Liver (tissue), 9 donors: ENCODE data around the gene FZD10. TPM values are rescaled to one million over a fixed set of nuclear protein-coding genes. Genes with fewer than 3 reads are reported as not detected.

Experiments used
- DNase-seq: peaks from one replicate; pipeline ENCODE4 v3.0.0-alpha.2; 2017; ENCODE audit warnings: low spot score
- H3K27ac ChIP-seq, 2 donors: one replicate each; pipeline ENCODE4 v1.7.0; 2013; ENCODE audit warnings: inconsistent platforms in 2 of 2, low read length in 2 of 2, control low read depth in 1 of 2, low read depth in 1 of 2, mild to moderate bottlenecking in 1 of 2
- H3K27me3 ChIP-seq, 4 donors: one replicate each; pipeline versions ENCODE4 v1.6.1 to v1.7.0; 2013; ENCODE audit warnings: low read length in 3 of 4, inconsistent platforms in 1 of 4, mild to moderate bottlenecking in 1 of 4, moderate library complexity in 1 of 4; ENCODE audit not compliant: control insufficient read depth in 4 of 4, insufficient read depth in 4 of 4
- H3K36me3 ChIP-seq, 4 donors: one replicate each; pipeline versions ENCODE4 v1.6.1 to v1.7.0; 2013; ENCODE audit warnings: low read length in 3 of 4, mild to moderate bottlenecking in 3 of 4, low read depth in 1 of 4, moderate library complexity in 1 of 4; ENCODE audit not compliant: control insufficient read depth in 4 of 4, insufficient read depth in 3 of 4
- H3K4me1 ChIP-seq, 4 donors: one replicate each; pipeline versions ENCODE4 v1.6.1 to v1.7.0; 2013; ENCODE audit warnings: low read length in 3 of 4, mild to moderate bottlenecking in 3 of 4, moderate library complexity in 1 of 4; ENCODE audit not compliant: control insufficient read depth in 4 of 4, insufficient read depth in 4 of 4
- H3K4me3 ChIP-seq, 3 donors: one replicate each; pipeline versions ENCODE4 v1.6.1 to v1.7.0; 2013; ENCODE audit warnings: low read length in 3 of 3, control low read depth in 1 of 3, low read depth in 1 of 3, mild to moderate bottlenecking in 1 of 3
- H3K9ac ChIP-seq, 2 donors: one replicate each; pipeline ENCODE4 v1.7.0; 2013; ENCODE audit warnings: low read length in 2 of 2, mild to moderate bottlenecking in 2 of 2, moderate library complexity in 2 of 2, control low read depth in 1 of 2, low read depth in 1 of 2
- H3K9me3 ChIP-seq, 4 donors: one replicate each; pipeline versions ENCODE4 v1.6.1 to v1.7.0; 2013; ENCODE audit warnings: low read length in 3 of 4; ENCODE audit not compliant: control insufficient read depth in 4 of 4
- CTCF ChIP-seq: fragments of 150-350 bp; IDR thresholded peaks from 2 replicates; pipeline ENCODE4 v1.5.1; 2017; ENCODE audit warnings: improper control_type of control experiment, low read depth, low read length; ENCODE audit not compliant: missing input control
- EGR1 ChIP-seq, 2 donors: IDR thresholded peaks; 2 replicates each; pipeline ENCODE4 v1.6.1; 2016 to 2018; ENCODE audit warnings: antibody characterized with exemption in 2 of 2, low read depth in 2 of 2
- FOXA1 ChIP-seq: IDR thresholded peaks from 2 replicates; pipeline ENCODE4 v1.6.1; 2016; ENCODE audit warnings: antibody characterized with exemption
- FOXA2 ChIP-seq: IDR thresholded peaks from 2 replicates; pipeline ENCODE4 v1.6.1; 2016; ENCODE audit warnings: antibody characterized with exemption
- GABPA ChIP-seq, 2 donors: IDR thresholded peaks in 1 of 2; conservative IDR thresholded peaks in 1 of 2; 2 replicates each; pipeline ENCODE4 v1.6.1; 2016; ENCODE audit warnings: antibody characterized with exemption in 2 of 2, mild to moderate bottlenecking in 1 of 2, moderate library complexity in 1 of 2
- HNF4A ChIP-seq, 2 donors: conservative IDR thresholded peaks; 2 replicates each; pipeline ENCODE4 v1.6.1; 2016; ENCODE audit warnings: antibody characterized with exemption in 2 of 2, mild to moderate bottlenecking in 2 of 2
- HNF4G ChIP-seq: IDR thresholded peaks from 2 replicates; pipeline ENCODE4 v1.6.1; 2016; ENCODE audit warnings: antibody characterized with exemption
- JUND ChIP-seq, 2 donors: IDR thresholded peaks; 2 replicates each; pipeline ENCODE4 v1.6.1; 2016; ENCODE audit warnings: antibody characterized with exemption in 2 of 2
- MAX ChIP-seq: IDR thresholded peaks from 2 replicates; pipeline ENCODE4 v1.6.1; 2016; ENCODE audit warnings: antibody characterized with exemption
- NR2F2 ChIP-seq: IDR thresholded peaks from 2 replicates; pipeline ENCODE4 v1.6.1; 2016; ENCODE audit warnings: antibody characterized with exemption
- RAD21 ChIP-seq, 2 donors: IDR thresholded peaks; 2 replicates each; pipeline ENCODE4 v1.6.1; 2016; ENCODE audit warnings: antibody characterized with exemption in 2 of 2, mild to moderate bottlenecking in 2 of 2
- RXRA ChIP-seq, 2 donors: IDR thresholded peaks; 2 replicates each; pipeline ENCODE4 v1.6.1; 2017 to 2018; ENCODE audit warnings: antibody characterized with exemption in 2 of 2, mild to moderate bottlenecking in 1 of 2
- SP1 ChIP-seq: IDR thresholded peaks from 2 replicates; pipeline ENCODE4 v1.6.1; 2018; ENCODE audit warnings: antibody characterized with exemption, mild to moderate bottlenecking
- TAF1 ChIP-seq: conservative IDR thresholded peaks from 2 replicates; pipeline ENCODE4 v1.6.1; 2016; ENCODE audit warnings: antibody characterized with exemption, mild to moderate bottlenecking
- YY1 ChIP-seq: IDR thresholded peaks from 2 replicates; pipeline ENCODE4 v1.6.1; 2016; ENCODE audit warnings: antibody characterized with exemption, mild to moderate bottlenecking
- WGBS: extraction: QIAGEN DNeasy Blood & Tissue Kit; methylation state at CpG from one replicate; pipeline ENCODE4 v1.1.7; 2013; 5-methylcytosine and 5-hydroxymethylcytosine counted together
- polyA plus RNA-seq, 2 donors: library from polyadenylated mRNA; stranded (reverse) in 1 of 2; unstranded in 1 of 2; fragments of 200-250 nt in 1 of 2; fragments of >200 nt in 1 of 2; fragmentation: Nextera tagmentation in 1 of 2; extraction: Ambion mirVana in 1 of 2; gene quantifications; one replicate each; pipeline versions ENCODE4 v1.2.1 to v1.2.3, GENCODE V29; 2013 to 2015
- total RNA-seq, 2 donors: library from RNA; depleted of rRNA; stranded (reverse); fragments of >200 nt; gene quantifications; one replicate each; pipeline ENCODE4 v1.2.3, GENCODE V29; 2014
- TF ChIP-seq, protein P1 (sequence below): IDR thresholded peaks from 2 replicates; pipeline ENCODE4 v1.6.1; 2016; ENCODE audit warnings: antibody characterized with exemption
- TF ChIP-seq, protein P2 (sequence below): IDR thresholded peaks from 2 replicates; pipeline ENCODE4 v1.6.1; 2016; ENCODE audit warnings: antibody characterized with exemption
- TF ChIP-seq, protein P3 (sequence below): IDR thresholded peaks from 2 replicates; pipeline ENCODE4 v1.6.1; 2016; ENCODE audit warnings: antibody characterized with exemption, mild to moderate bottlenecking
- donor health status: healthy.
- donor health status: healthy.
- donor health status: healthy.
- donor health status: healthy.
- donor health status: healthy.

FZD10 gene
- total and polyA plus RNA-seq, 4 donors, result 0.02 TPM; not detected in 3

DNA sequence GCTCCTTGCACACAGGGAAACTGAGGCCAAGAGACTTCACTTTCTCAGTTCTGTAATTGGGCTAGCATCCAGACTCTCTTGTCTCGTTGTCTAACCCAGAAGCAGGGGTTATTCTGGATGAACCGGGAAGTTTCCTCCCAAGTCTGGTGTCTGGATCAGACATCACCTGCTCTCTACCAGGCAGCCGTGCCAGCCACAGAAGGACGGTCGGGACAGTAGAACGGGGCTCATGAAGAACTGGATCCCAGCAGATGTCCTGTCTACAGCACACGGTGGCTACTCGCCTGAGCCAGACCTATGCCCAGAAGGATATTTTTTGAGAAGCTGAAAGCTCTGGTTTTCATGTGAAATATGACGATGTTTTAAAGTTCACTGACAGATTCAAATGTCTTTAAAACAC is 19.1 kb upstream of the FZD10 start:
- no peaks in the 10 kb centered on the region for H3K36me3 ChIP-seq
- no peak overlapping the region for H3K4me3 ChIP-seq
- TF ChIP-seq JUND (IDR thresholded peaks at IDR 0.05) (no peak), TAF1 (no peak), HNF4G (no peak), FOXA1 (no peak), HNF4A (conservative IDR thresholded peaks at IDR 0.05) (no peak), YY1 (no peak), GABPA (IDR thresholded peaks at IDR 0.05 in 1 of 2, conservative IDR thresholded peaks at IDR 0.05 in 1 of 2) (no peak)
- TF ChIP-seq, protein P1, sequence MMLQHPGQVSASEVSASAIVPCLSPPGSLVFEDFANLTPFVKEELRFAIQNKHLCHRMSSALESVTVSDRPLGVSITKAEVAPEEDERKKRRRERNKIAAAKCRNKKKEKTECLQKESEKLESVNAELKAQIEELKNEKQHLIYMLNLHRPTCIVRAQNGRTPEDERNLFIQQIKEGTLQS, result no peak
- TF ChIP-seq, protein P2, sequence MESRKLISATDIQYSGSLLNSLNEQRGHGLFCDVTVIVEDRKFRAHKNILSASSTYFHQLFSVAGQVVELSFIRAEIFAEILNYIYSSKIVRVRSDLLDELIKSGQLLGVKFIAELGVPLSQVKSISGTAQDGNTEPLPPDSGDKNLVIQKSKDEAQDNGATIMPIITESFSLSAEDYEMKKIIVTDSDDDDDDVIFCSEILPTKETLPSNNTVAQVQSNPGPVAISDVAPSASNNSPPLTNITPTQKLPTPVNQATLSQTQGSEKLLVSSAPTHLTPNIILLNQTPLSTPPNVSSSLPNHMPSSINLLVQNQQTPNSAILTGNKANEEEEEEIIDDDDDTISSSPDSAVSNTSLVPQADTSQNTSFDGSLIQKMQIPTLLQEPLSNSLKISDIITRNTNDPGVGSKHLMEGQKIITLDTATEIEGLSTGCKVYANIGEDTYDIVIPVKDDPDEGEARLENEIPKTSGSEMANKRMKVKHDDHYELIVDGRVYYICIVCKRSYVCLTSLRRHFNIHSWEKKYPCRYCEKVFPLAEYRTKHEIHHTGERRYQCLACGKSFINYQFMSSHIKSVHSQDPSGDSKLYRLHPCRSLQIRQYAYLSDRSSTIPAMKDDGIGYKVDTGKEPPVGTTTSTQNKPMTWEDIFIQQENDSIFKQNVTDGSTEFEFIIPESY, result no peak
- 85% methylated on average over 9 of the region's 9 CpGs for WGBS
- DNase-seq, result no peak
- no peak overlapping the region for H3K27ac ChIP-seq
- H3K9ac ChIP-seq, result no peak overlapping the region
- H3K4me1 ChIP-seq, result no peaks in the 10 kb centered on the region
- no peaks in the 10 kb centered on the region for H3K9me3 ChIP-seq
- H3K27me3 ChIP-seq, result peaks cover 0 to 3% (median 0%) of the 10 kb centered on the region in 4 donors

DNA sequence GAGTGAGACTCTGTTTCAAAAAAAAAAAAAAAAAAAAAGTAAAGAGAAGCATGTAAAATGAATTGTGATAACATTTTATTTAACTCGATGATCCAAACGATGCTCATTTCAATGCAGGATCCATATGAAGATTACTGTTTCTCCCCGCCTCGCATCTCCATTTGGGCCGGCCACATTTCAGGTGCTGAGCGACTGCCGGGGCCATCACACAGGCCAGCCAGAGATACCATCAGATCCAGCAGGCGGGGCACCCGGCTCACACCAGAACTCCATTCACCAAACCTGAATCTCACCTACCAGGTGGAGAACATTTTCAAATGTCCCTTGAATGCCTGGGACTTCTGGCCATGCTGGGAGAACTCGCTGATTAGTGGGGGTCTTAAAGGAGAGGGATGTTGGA is 18.0 kb upstream of the FZD10 start:
- no peak for DNase-seq
- peaks cover 0 to 4% (median 0%) of the 10 kb centered on the region in 4 donors for H3K27me3 ChIP-seq
- 88% methylated on average over 10 of the region's 10 CpGs for WGBS
- no peak for TF ChIP-seq RXRA (IDR thresholded peaks at IDR 0.05)
- no peak for TF ChIP-seq MAX
- no peak for TF ChIP-seq FOXA2
- TF ChIP-seq CTCF, result no peak
- no peak for TF ChIP-seq HNF4A (conservative IDR thresholded peaks at IDR 0.05)
- TF ChIP-seq, protein P1, result no peak
- no peak for TF ChIP-seq RAD21 (IDR thresholded peaks at IDR 0.05)
- TF ChIP-seq EGR1 (IDR thresholded peaks at IDR 0.05; ENCODE audit: low read depth in 2 of 2), result no peak
- TF ChIP-seq JUND (IDR thresholded peaks at IDR 0.05), result no peak
- TF ChIP-seq SP1, result no peak
- no peak for TF ChIP-seq TAF1
- no peak for TF ChIP-seq HNF4G
- TF ChIP-seq, protein P3, sequence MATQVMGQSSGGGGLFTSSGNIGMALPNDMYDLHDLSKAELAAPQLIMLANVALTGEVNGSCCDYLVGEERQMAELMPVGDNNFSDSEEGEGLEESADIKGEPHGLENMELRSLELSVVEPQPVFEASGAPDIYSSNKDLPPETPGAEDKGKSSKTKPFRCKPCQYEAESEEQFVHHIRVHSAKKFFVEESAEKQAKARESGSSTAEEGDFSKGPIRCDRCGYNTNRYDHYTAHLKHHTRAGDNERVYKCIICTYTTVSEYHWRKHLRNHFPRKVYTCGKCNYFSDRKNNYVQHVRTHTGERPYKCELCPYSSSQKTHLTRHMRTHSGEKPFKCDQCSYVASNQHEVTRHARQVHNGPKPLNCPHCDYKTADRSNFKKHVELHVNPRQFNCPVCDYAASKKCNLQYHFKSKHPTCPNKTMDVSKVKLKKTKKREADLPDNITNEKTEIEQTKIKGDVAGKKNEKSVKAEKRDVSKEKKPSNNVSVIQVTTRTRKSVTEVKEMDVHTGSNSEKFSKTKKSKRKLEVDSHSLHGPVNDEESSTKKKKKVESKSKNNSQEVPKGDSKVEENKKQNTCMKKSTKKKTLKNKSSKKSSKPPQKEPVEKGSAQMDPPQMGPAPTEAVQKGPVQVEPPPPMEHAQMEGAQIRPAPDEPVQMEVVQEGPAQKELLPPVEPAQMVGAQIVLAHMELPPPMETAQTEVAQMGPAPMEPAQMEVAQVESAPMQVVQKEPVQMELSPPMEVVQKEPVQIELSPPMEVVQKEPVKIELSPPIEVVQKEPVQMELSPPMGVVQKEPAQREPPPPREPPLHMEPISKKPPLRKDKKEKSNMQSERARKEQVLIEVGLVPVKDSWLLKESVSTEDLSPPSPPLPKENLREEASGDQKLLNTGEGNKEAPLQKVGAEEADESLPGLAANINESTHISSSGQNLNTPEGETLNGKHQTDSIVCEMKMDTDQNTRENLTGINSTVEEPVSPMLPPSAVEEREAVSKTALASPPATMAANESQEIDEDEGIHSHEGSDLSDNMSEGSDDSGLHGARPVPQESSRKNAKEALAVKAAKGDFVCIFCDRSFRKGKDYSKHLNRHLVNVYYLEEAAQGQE, result no peak
- TF ChIP-seq FOXA1, result no peak
- no peak for TF ChIP-seq GABPA (IDR thresholded peaks at IDR 0.05 in 1 of 2, conservative IDR thresholded peaks at IDR 0.05 in 1 of 2)
- TF ChIP-seq YY1, result no peak
- no peak for TF ChIP-seq NR2F2
- no peak overlapping the region for H3K9ac ChIP-seq
- H3K4me3 ChIP-seq, result no peak overlapping the region
- no peak overlapping the region for H3K27ac ChIP-seq
- no peaks in the 10 kb centered on the region for H3K36me3 ChIP-seq
- no peaks in the 10 kb centered on the region for H3K4me1 ChIP-seq
- H3K9me3 ChIP-seq, result peaks cover 0 to 5% (median 0%) of the 10 kb centered on the region in 4 donors
